Measurements from ENCODE around the gene DUSP1. TPM values are rescaled to one million over a fixed set of nuclear protein-coding genes. Genes with fewer than 3 reads are reported as not detected.

DUSP1 gene
- total and polyA plus RNA-seq, 2 donors, result 76.4 to 822 TPM

DNA sequence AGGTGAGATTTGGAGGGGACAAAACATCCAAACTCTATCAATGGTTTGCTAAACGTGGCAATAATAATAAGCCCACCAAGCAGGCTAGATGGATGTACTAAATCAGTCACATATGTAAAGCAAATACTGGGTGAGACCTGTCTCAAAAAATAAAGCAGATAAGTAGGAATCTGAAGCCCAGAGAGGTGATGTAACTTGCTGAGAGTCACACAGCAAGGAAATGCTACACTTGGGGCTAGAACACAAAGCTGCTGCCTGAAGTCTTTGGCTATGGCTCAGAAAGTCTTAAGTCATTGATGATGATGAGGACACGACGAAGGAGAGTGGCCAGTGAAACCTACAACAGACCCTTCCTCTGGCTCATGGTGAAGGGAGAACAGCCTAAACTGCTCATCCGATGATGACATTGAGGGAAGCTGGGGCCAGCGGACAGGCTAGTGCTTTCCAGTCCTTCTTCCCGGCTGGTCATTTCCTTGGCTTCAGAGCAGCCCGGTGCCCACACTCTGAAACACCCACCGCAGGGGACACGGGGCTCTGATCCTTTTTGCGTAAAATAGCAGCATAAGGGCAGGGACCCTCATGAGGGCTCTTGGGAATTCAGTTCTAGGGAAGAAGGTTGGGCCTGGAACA, 14.1 kb downstream of the DUSP1 start:
- Histone ChIP-seq H3K4me3 (ENCODE audit: low read depth, low read length) (no peak overlapping the region), H3K36me3 (ENCODE audit: insufficient read depth) (no peaks in the 10 kb centered on the region), H3K27ac (ENCODE audit: low read depth) (no peak overlapping the region), H3K4me1 (ENCODE audit: insufficient read depth) (no peaks in the 10 kb centered on the region)
- DNase-seq (ENCODE audit: extremely low spot score), result no peak
- WGBS, result 84% methylated on average over 10 of the region's 10 CpGs

DNA sequence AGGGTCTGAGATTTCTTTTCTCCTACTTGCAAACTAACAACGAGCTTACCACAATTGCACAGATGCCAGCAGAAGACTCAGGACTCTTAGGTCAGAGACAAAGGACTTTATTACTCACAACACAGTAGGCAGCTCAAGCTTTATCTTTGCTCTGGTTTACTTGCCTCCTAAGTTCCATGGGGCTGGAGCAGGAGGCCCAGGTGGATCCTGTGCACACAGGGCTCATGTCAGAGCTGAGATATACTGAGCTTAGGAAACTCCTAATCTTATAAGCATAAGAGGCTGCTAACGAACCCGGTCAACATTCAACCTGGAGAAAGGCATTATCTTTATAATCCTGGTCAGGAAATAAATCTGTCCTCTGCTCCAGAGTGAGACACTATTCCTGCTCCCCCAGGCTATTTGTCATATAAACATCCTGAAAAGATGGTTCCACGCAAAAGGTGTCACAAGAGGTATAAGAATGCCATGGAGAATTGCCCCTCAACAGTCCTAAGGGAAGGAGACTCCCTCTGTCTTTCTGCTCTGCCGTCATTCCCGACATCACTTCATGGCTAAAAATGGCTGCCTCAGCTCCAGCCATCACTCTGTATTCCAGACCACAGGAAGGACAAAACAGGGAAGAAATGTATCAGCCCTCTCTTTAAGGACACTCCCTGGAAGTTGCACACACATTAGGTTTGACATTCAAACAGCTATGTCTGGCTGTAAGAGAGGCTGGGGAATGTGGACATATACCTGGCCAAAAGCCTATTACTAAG, 16.2 kb downstream of the DUSP1 start:
- DNase-seq (ENCODE audit: extremely low spot score), result no peak
- H3K4me3 ChIP-seq (ENCODE audit: low read depth, low read length), result no peak overlapping the region
- no peaks in the 10 kb centered on the region for H3K36me3 ChIP-seq (ENCODE audit: insufficient read depth)
- H3K4me1 ChIP-seq (ENCODE audit: insufficient read depth), result no peaks in the 10 kb centered on the region
- 78% methylated on average over 6 of the region's 6 CpGs for WGBS
- H3K27ac ChIP-seq (ENCODE audit: low read depth), result no peak overlapping the region

DNA sequence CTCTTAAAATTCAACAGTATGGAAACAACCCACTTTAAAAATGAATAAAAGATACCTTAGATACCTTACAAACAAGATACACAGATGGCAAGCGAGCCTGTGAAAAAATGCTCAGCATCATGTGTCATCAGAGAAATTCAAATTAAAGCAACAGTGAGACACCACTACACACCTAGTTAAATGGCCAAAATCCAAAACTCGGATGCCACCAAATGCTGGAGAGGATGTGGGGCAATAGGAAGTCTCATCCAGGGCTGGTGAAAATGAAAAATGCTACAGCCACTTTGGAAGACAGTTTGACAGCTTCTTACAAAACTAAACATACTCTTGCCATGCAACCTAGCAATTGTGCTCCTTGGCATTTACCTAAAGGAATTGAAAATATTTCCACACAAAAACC, 17.9 kb downstream of the DUSP1 start:
- Histone ChIP-seq H3K4me1 (ENCODE audit: insufficient read depth) (no peaks in the 10 kb centered on the region), H3K36me3 (ENCODE audit: insufficient read depth) (no peaks in the 10 kb centered on the region), H3K27ac (ENCODE audit: low read depth) (no peak overlapping the region), H3K4me3 (ENCODE audit: low read depth, low read length) (no peak overlapping the region)
- DNase-seq (ENCODE audit: extremely low spot score), result no peak
- 64% methylated on average over 2 of the region's 2 CpGs for WGBS

DNA sequence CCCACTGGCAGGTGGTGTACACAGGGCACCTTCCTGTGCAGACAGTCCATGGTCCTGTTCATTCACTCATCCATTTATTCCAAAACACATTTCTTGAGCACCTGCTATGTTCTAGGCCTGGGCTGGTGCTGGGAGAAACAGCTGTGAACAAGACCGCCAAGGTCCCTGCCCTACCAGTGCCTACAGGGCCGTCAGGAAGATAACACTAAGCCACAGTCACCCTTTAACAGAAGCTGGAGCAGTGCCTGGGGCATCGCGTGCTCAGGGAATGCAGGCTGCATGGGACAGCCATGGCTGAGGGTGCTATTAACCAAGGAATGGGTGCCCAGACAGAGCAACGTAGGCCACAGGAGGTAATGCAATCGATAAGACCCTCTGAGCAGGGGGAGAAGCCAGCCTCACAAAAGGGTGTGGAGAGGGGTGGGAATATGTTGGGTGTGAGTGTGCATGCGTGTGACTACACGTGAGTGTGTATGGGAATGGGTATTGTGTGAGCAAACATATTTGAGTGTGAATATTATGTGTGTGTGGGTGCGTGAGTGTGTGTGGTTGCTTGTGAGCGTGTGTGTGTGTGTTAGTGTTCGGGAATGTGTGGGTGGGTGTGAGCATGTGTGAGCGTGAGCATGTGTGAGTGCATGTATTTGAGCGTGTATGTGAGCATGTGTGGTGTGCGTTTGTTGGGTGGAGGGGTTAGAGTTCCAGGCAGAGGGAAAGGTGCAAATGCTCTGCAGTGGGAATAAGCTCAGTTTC, 19.1 kb downstream of the DUSP1 start:
- no peak for DNase-seq (ENCODE audit: extremely low spot score)
- no peak overlapping the region for H3K27ac ChIP-seq (ENCODE audit: low read depth)
- no peaks in the 10 kb centered on the region for H3K36me3 ChIP-seq (ENCODE audit: insufficient read depth)
- H3K4me3 ChIP-seq (ENCODE audit: low read depth, low read length), result no peak overlapping the region
- H3K4me1 ChIP-seq (ENCODE audit: insufficient read depth), result no peaks in the 10 kb centered on the region
- WGBS, result 86% methylated on average over 14 of the region's 14 CpGs

DNA sequence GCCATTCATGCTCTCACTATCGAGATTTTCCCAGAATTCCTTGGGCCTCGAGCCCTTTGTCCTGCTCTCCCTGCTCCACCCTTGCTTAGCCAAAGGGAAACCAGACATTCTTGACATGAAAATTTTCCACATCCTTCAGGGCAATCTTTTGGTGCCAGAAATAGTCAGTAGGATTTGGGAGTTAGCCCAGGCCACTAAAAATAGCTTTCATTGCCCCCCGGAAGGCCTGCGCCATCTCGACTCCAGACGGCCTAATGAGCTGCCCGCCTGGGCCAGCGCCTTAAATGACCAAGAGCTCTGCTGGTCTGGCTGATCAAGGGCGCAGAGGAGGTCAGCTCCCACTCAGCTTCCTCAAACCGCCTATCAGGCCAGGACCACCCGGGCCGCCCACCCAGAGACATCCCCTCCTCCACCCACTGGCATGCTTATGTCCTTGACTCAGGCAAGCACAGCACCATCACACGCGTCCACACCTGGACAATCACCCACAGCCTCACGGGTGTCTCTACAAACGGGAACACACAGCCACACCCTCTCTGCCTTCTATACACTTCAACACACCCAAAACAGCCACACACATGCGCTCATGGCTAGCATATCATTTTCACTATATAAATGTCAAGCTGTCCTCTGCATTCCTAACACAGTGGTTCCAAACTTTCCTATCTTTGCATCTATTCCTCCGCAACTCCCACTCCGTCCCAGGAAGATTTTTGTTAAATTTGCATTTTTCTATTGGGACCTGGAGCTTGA, 20.9 kb downstream of the DUSP1 start:
- Histone ChIP-seq H3K4me1 (ENCODE audit: insufficient read depth) (no peaks in the 10 kb centered on the region), H3K4me3 (ENCODE audit: low read depth, low read length) (no peak overlapping the region), H3K27ac (ENCODE audit: low read depth) (no peak overlapping the region), H3K36me3 (ENCODE audit: insufficient read depth) (no peaks in the 10 kb centered on the region)
- 36% methylated on average over 19 of the region's 19 CpGs for WGBS
- no peak for DNase-seq (ENCODE audit: extremely low spot score)

DNA sequence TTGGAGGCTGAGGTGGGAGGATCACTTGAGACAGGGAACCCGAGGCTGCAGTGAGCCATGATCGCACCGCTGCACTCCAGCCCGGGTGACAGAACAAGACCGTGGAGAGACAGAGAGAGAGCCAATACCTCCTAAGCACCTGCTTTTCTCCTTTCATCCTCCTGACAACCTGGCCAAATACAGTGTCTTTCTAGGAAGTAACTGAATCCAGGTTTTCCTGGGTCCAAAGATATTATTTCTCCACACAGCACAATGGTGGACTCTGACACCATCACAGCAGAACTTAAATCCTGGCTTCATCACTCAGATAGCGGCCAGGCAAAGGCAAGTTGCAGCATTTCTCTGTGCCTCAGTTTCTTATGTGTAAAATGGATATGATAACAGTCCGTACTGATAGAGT, 21.9 kb downstream of the DUSP1 start:
- H3K36me3 ChIP-seq (ENCODE audit: insufficient read depth), result no peaks in the 10 kb centered on the region
- DNase-seq (ENCODE audit: extremely low spot score), result no peak
- H3K4me1 ChIP-seq (ENCODE audit: insufficient read depth), result no peaks in the 10 kb centered on the region
- H3K27ac ChIP-seq (ENCODE audit: low read depth), result no peak overlapping the region
- no peak overlapping the region for H3K4me3 ChIP-seq (ENCODE audit: low read depth, low read length)
- WGBS, result 96% methylated on average over 7 of the region's 7 CpGs

DNA sequence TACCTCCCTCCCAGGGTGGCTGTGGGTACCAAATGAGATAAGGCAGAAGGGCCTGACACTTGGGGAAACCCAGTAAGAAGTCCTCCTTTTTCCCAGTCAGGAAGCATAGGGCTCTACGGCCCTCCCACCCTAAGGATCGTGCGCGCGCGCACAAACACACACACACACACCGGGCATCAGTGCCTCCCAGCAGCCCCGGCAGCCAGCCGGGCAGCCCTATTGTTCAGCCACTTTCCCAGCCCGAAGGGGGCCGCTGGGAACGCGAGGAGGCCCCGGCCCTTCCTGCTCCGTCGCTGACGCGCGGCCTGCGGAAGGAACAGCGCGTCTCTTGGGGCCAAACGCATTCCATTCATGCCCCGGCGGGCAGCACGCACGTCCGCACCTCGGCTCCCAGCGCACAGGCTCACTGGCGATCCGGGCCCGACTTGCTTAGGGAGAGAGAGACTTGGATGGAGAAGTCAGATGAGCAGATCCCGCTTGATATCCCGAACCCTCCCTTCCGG, 22.6 kb downstream of the DUSP1 start:
- 39% methylated on average over 36 of the region's 36 CpGs for WGBS
- no peaks in the 10 kb centered on the region for H3K4me1 ChIP-seq (ENCODE audit: insufficient read depth)
- no peak for DNase-seq (ENCODE audit: extremely low spot score)
- H3K27ac ChIP-seq (ENCODE audit: low read depth), result no peak overlapping the region
- no peaks in the 10 kb centered on the region for H3K36me3 ChIP-seq (ENCODE audit: insufficient read depth)
- no peak overlapping the region for H3K4me3 ChIP-seq (ENCODE audit: low read depth, low read length)

DNA sequence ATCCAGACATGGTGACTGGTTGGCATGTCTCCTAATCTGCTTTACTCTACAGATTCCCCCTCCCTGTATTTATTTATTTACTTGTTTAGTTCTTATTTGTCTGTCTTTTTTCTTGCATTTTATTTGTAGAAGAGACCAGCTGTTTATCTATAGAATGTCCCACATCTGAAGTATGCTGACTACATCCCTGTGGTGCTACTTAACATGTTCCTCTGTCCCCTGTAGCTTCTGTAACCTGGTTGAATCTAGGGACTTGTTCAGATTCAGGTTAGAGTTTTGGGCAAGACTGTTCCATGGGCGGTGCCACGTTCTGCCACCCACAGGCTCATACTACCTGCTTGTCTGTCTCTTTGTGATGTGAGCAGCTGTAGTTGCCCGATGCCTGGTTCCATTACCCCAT, 23.5 kb downstream of the DUSP1 start:
- no peak overlapping the region for H3K27ac ChIP-seq (ENCODE audit: low read depth)
- H3K4me1 ChIP-seq (ENCODE audit: insufficient read depth), result no peaks in the 10 kb centered on the region
- H3K36me3 ChIP-seq (ENCODE audit: insufficient read depth), result no peaks in the 10 kb centered on the region
- WGBS, result 67% methylated on average over 3 of the region's 3 CpGs
- H3K4me3 ChIP-seq (ENCODE audit: low read depth, low read length), result no peak overlapping the region
- no peak for DNase-seq (ENCODE audit: extremely low spot score)

DNA sequence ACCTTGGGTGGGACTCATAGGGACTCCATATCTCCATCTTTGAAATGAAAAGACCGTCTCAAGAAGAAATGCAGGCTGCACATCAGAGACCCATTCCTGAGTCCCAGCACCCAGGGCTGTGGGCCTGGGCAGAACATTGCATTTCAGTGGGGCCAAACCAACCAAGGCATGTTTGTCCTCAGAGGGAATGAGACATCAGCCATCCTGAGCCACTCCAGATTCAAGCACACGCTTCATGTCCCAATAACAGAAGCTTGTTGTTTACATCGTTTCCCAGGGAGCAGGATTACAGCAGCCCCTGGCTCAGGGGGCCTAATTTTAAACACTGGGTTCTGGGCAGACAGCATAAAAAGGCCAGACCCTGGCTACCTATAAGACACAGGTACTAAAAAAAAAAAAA, 24.3 kb downstream of the DUSP1 start:
- no peaks in the 10 kb centered on the region for H3K36me3 ChIP-seq (ENCODE audit: insufficient read depth)
- no peak for DNase-seq (ENCODE audit: extremely low spot score)
- no peak overlapping the region for H3K27ac ChIP-seq (ENCODE audit: low read depth)
- no peaks in the 10 kb centered on the region for H3K4me1 ChIP-seq (ENCODE audit: insufficient read depth)
- WGBS, result 65% methylated on average over 3 of the region's 3 CpGs
- H3K4me3 ChIP-seq (ENCODE audit: low read depth, low read length), result no peak overlapping the region

DNA sequence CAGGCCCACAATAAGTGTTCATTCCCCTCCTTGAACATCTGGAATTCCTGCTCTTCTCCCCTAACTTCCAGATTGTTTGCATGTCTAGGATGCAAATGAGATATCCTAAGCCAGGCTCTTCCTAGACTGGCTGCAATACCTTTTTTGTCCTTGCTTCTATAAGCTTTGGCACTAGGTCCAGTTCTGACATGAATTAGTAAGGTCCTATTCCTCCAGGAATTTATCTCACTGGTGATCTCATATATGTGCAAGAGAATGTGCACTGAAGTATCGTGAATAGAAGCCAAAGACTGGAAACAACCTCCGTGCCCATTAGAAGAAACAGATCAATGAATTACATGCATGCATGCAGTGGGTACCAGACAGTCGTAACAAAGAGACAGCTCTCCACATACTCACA, 25.2 kb downstream of the DUSP1 start:
- no peaks in the 10 kb centered on the region for H3K36me3 ChIP-seq (ENCODE audit: insufficient read depth)
- 60% methylated on average over 3 of the region's 3 CpGs for WGBS
- H3K4me3 ChIP-seq (ENCODE audit: low read depth, low read length), result no peak overlapping the region
- H3K27ac ChIP-seq (ENCODE audit: low read depth), result no peak overlapping the region
- no peak for DNase-seq (ENCODE audit: extremely low spot score)
- no peaks in the 10 kb centered on the region for H3K4me1 ChIP-seq (ENCODE audit: insufficient read depth)

DNA sequence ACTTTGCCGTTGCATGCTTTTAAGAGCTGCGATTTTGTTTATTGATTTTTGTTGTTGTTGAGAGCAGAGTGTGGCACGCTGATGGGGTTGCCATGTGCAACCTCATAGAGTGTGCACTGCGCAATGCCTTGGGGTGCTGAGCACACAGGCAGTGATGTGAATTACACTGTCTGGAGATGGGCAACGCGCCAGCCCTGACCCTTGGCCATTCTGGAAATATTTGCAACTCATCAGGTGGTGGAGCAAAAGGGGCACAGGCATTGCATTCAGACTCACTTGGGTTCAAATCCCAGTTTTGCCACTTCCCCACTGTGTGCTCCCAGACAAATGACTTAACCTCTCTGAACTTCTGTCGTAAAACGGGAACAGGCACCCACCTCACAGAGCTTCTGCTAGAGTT, 25.6 kb downstream of the DUSP1 start:
- H3K4me3 ChIP-seq (ENCODE audit: low read depth, low read length), result no peak overlapping the region
- no peaks in the 10 kb centered on the region for H3K36me3 ChIP-seq (ENCODE audit: insufficient read depth)
- H3K27ac ChIP-seq (ENCODE audit: low read depth), result no peak overlapping the region
- 84% methylated on average over 8 of the region's 8 CpGs for WGBS
- H3K4me1 ChIP-seq (ENCODE audit: insufficient read depth), result no peaks in the 10 kb centered on the region
- DNase-seq (ENCODE audit: extremely low spot score), result no peak

DNA sequence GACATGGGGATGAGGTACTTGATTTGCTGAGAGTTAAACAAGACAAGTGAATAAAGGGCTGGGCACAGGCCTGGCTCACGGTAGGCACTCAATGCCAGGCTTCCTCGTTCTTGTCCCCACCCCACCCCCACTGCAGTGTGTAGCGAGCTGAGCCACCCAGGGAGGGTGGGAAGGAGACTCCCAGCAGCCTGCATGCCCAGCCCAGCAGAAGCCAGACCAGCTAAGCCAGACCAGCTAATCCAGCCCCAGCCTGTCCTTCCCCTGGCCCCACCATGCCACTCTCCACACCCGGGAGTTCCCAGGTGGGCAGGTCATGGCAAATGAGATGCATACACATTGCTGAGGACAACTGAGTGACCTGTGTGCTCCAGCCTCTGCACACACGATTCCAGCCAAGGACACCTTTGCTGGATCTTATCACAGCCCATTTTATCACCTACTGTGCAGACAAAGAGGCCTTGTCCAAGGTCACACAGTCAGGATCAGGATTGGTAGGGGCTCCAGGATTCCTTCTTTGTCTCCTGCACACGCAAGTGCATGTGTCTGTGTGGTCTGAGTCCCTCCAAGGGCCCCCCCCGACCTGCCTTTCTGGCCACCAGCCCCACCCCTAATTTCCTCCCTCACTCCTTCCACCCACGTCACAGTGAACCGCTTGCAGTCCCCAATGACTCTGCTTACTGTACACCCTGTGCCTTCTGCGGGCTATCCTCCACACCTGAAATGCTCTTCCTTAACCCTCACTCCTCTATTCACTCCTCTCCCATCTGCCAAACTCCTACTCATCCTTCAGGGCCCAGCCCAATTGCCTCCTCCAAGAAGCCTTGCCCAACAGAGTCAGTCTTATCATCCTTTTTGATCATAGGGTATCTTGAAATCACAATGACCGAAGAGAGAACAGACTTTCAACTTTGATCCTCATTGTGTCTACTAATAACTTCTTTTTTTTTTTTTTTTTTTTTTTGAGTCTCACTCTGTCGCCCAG, 26.6 kb downstream of the DUSP1 start:
- DNase-seq (ENCODE audit: extremely low spot score), result no peak
- 67% methylated on average over 12 of the region's 12 CpGs for WGBS
- no peak overlapping the region for H3K4me3 ChIP-seq (ENCODE audit: low read depth, low read length)
- H3K36me3 ChIP-seq (ENCODE audit: insufficient read depth), result no peaks in the 10 kb centered on the region
- H3K4me1 ChIP-seq (ENCODE audit: insufficient read depth), result no peaks in the 10 kb centered on the region
- no peak overlapping the region for H3K27ac ChIP-seq (ENCODE audit: low read depth)

Measured in urinary bladder (tissue), 4 donors.